Fibroblast of lung (primary cell): ENCODE data around the gene OFD1.
"Not testable (repeated sequence)": the region's sequence is repeated elsewhere in the genome, so short reads cannot be mapped to it uniquely, and the experiment has no call there.

Source experiments
- EZH2 ChIP-seq: IDR thresholded peaks from 2 replicates; pipeline ENCODE4 v1.5.1; 2012; ENCODE audit warnings: low read length, control low read depth, mild to moderate bottlenecking; ENCODE audit errors: missing control alignments
- TF ChIP-seq, protein P1 (sequence below), 2 donors: IDR thresholded peaks in 1 of 2; conservative IDR thresholded peaks in 1 of 2; 1 replicate in 1 of 2; 2 replicates in 1 of 2; pipeline ENCODE4 v1.5.1; 2011 to 2012; ENCODE audit warnings: low read length in 2 of 2, control low read depth in 1 of 2, inconsistent platforms in 1 of 2, low read depth in 1 of 2, mild to moderate bottlenecking in 1 of 2

DNA sequence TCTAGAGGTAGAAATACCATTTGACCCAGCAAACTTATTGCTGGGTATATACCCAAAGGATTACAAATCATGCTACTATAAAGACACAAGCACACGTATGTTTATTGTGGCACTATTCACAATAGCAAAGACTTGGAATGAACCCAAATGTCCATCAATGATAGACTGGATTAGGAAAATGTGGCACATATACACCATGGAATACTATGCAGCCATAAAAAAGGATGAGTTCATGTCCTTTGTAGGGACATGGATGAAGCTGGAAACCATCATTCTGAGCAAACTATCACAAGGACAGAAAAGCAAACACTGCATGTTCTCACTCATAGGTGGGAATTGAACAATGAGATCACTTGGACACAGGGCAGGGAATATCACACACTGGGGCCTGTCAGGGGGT lies 4.0 kb upstream of the OFD1 start:
- TF ChIP-seq, protein P1, sequence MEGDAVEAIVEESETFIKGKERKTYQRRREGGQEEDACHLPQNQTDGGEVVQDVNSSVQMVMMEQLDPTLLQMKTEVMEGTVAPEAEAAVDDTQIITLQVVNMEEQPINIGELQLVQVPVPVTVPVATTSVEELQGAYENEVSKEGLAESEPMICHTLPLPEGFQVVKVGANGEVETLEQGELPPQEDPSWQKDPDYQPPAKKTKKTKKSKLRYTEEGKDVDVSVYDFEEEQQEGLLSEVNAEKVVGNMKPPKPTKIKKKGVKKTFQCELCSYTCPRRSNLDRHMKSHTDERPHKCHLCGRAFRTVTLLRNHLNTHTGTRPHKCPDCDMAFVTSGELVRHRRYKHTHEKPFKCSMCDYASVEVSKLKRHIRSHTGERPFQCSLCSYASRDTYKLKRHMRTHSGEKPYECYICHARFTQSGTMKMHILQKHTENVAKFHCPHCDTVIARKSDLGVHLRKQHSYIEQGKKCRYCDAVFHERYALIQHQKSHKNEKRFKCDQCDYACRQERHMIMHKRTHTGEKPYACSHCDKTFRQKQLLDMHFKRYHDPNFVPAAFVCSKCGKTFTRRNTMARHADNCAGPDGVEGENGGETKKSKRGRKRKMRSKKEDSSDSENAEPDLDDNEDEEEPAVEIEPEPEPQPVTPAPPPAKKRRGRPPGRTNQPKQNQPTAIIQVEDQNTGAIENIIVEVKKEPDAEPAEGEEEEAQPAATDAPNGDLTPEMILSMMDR (conservative IDR thresholded peaks at IDR 0.05 in 1 of 2, IDR thresholded peaks at IDR 0.05 in 1 of 2; ENCODE audit: low read depth in 1 of 2, low read length in 2 of 2) = not testable (repeated sequence)
- TF ChIP-seq EZH2 = not testable (repeated sequence)
